Measurements from ENCODE around the gene DGCR2. TPM values are rescaled to one million over a fixed set of nuclear protein-coding genes. Genes with fewer than 3 reads are reported as not detected.

Gene DGCR2
- total RNA-seq, 1 donor: 43.4 TPM

GRCh38 chr22:19046287-19046686 is 75.9 kb downstream of the DGCR2 start:
- H4K20me1 ChIP-seq (ENCODE audit: insufficient read depth, low read length): peaks cover 20% of the 10 kb centered on the region
- H3K4me3 ChIP-seq (ENCODE audit: insufficient read depth, low read length): no peak overlapping the region
- peaks cover 55% of the 10 kb centered on the region for H3K36me3 ChIP-seq (ENCODE audit: insufficient read depth, low read length)

GRCh38 chr22:19045094-19045493 is 77.1 kb downstream of the DGCR2 start:
- Histone ChIP-seq H4K20me1 (ENCODE audit: insufficient read depth, low read length) (peaks cover 20% of the 10 kb centered on the region), H3K4me1 (ENCODE audit: insufficient read depth, low read length) (peaks cover 5% of the 10 kb centered on the region), H3K4me2 (ENCODE audit: insufficient read depth, low read length) (no peak overlapping the region), H3K4me3 (ENCODE audit: insufficient read depth, low read length) (no peak overlapping the region), H3K9me3 (ENCODE audit: low read depth, low read length) (no peaks in the 10 kb centered on the region), H3K79me2 (ENCODE audit: insufficient read depth, low read length) (no peaks in the 10 kb centered on the region), H3K36me3 (ENCODE audit: insufficient read depth, low read length) (peaks cover 60% of the 10 kb centered on the region), H3K27ac (ENCODE audit: low read depth, low read length) (no peak overlapping the region), H2AFZ (ENCODE audit: low read length) (no peak overlapping the region), H3K27me3 (ENCODE audit: insufficient read depth, low read length) (no peaks in the 10 kb centered on the region)
- no peak for TF ChIP-seq CTCF (IDR thresholded peaks at IDR 0.05; ENCODE audit: extremely low read depth, low read depth, low read length)
- peak; percentile 46 for DNase-seq (ENCODE audit: insufficient read length, low spot score, missing footprints)

More at GRCh38 chr22:19046287-19046686, 75.9 kb downstream of the DGCR2 start:
- TF ChIP-seq CTCF (IDR thresholded peaks at IDR 0.05; ENCODE audit: extremely low read depth, low read depth, low read length): no peak
- Histone ChIP-seq H2AFZ (ENCODE audit: low read length) (no peak overlapping the region), H3K9me3 (ENCODE audit: low read depth, low read length) (no peaks in the 10 kb centered on the region), H3K27me3 (ENCODE audit: insufficient read depth, low read length) (no peaks in the 10 kb centered on the region), H3K4me2 (ENCODE audit: insufficient read depth, low read length) (no peak overlapping the region), H3K27ac (ENCODE audit: low read depth, low read length) (no peak overlapping the region), H3K79me2 (ENCODE audit: insufficient read depth, low read length) (no peaks in the 10 kb centered on the region), H3K4me1 (ENCODE audit: insufficient read depth, low read length) (peaks cover 5% of the 10 kb centered on the region)
- DNase-seq (ENCODE audit: insufficient read length, low spot score, missing footprints): no peak

DNA sequence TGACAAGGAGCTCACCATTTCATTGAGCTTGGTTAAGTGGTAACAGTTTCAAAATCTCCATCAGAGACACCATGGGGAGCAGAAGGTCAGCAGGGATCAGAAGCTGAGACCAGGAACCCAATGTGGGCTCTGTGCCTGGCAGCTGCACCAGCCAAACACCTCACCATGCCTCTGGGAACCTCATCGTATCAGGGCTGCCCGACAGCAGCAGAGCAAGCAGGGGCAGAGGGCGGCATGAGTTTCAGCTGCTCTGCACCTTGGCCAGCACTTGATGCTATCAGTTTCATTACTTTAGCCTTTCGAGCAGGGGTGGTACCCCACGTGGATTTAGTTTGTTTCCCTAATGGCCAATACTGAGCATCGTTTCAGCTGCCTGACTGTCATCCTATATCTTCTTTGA is 77.8 kb downstream of the DGCR2 start:
- Histone ChIP-seq H3K4me3 (ENCODE audit: insufficient read depth, low read length) (no peak overlapping the region), H3K79me2 (ENCODE audit: insufficient read depth, low read length) (no peaks in the 10 kb centered on the region), H3K27ac (ENCODE audit: low read depth, low read length) (no peak overlapping the region), H3K4me1 (ENCODE audit: insufficient read depth, low read length) (peaks cover 5% of the 10 kb centered on the region), H3K27me3 (ENCODE audit: insufficient read depth, low read length) (no peaks in the 10 kb centered on the region), H2AFZ (ENCODE audit: low read length) (no peak overlapping the region), H3K4me2 (ENCODE audit: insufficient read depth, low read length) (no peak overlapping the region), H3K9me3 (ENCODE audit: low read depth, low read length) (no peaks in the 10 kb centered on the region), H4K20me1 (ENCODE audit: insufficient read depth, low read length) (peaks cover 17% of the 10 kb centered on the region), H3K36me3 (ENCODE audit: insufficient read depth, low read length) (peaks cover 60% of the 10 kb centered on the region)
- TF ChIP-seq CTCF (IDR thresholded peaks at IDR 0.05; ENCODE audit: extremely low read depth, low read depth, low read length): no peak
- DNase-seq (ENCODE audit: insufficient read length, low spot score, missing footprints): peak; percentile 37

GRCh38 chr22:19043121-19044085 is 78.8 kb downstream of the DGCR2 start:
- Histone ChIP-seq H3K27ac (ENCODE audit: low read depth, low read length) (no peak overlapping the region), H3K4me2 (ENCODE audit: insufficient read depth, low read length) (no peak overlapping the region)
- peak; percentile 92 for DNase-seq (ENCODE audit: insufficient read length, low spot score, missing footprints)

More at GRCh38 chr22:19043121-19044085, 78.8 kb downstream of the DGCR2 start:
- Histone ChIP-seq H3K9me3 (ENCODE audit: low read depth, low read length) (no peaks in the 10 kb centered on the region), H2AFZ (ENCODE audit: low read length) (no peak overlapping the region), H3K36me3 (ENCODE audit: insufficient read depth, low read length) (peaks cover 55% of the 10 kb centered on the region), H3K4me1 (ENCODE audit: insufficient read depth, low read length) (peaks cover 5% of the 10 kb centered on the region), H3K27me3 (ENCODE audit: insufficient read depth, low read length) (no peaks in the 10 kb centered on the region), H3K4me3 (ENCODE audit: insufficient read depth, low read length) (no peak overlapping the region), H4K20me1 (ENCODE audit: insufficient read depth, low read length) (peaks cover 17% of the 10 kb centered on the region), H3K79me2 (ENCODE audit: insufficient read depth, low read length) (no peaks in the 10 kb centered on the region)
- TF ChIP-seq CTCF (IDR thresholded peaks at IDR 0.05; ENCODE audit: extremely low read depth, low read depth, low read length): no peak
